PC-3 (cell line): ENCODE measurements around the gene CXCL11.

Experiments
- EZH2 ChIP-seq: fragments of 300-600 bp; sonication (generic); IDR thresholded peaks from one replicate; pipeline ENCODE4 v1.6.1; 2017; ENCODE audit warnings: antibody characterized with exemption, mild to moderate bottlenecking, low read length; ENCODE audit not compliant: unreplicated experiment
- EZH2phosphoT487 ChIP-seq: fragments of 300-600 bp; sonication (generic); IDR thresholded peaks from 2 replicates; pipeline ENCODE4 v1.6.1; 2018; ENCODE audit warnings: mild to moderate bottlenecking, antibody characterized with exemption, low read length, borderline replicate concordance
- TF ChIP-seq, protein P1 (sequence below): fragments of 300-600 bp; sonication (generic); conservative IDR thresholded peaks from 2 replicates; pipeline ENCODE4 v1.5.1; 2017; ENCODE audit warnings: antibody characterized with exemption, low read depth, mild to moderate bottlenecking, low read length

DNA sequence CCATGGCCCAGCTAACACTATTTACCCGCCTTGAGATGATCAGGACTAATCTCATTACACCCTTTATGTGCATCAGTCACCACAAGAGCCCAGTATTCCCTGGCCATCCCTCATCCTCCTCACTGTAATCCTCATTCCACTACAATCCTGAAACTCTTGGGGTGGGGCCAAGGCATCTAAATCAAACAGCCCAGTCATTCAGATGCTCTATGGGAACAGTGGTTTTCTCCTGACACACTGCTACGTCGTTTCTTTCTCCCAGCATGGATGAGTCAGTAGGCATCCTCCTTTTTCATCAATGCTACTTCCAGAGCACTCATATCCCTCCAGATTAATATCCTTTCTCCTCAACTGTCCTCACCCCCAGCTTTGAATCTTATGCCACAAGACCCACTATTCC is 50.8 kb downstream of the CXCL11 start:
- TF ChIP-seq, protein P1, sequence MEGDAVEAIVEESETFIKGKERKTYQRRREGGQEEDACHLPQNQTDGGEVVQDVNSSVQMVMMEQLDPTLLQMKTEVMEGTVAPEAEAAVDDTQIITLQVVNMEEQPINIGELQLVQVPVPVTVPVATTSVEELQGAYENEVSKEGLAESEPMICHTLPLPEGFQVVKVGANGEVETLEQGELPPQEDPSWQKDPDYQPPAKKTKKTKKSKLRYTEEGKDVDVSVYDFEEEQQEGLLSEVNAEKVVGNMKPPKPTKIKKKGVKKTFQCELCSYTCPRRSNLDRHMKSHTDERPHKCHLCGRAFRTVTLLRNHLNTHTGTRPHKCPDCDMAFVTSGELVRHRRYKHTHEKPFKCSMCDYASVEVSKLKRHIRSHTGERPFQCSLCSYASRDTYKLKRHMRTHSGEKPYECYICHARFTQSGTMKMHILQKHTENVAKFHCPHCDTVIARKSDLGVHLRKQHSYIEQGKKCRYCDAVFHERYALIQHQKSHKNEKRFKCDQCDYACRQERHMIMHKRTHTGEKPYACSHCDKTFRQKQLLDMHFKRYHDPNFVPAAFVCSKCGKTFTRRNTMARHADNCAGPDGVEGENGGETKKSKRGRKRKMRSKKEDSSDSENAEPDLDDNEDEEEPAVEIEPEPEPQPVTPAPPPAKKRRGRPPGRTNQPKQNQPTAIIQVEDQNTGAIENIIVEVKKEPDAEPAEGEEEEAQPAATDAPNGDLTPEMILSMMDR = no peak
- TF ChIP-seq EZH2 (no peak), EZH2phosphoT487 (no peak)
